ENCODE data around the gene ARID1B. TPM values are rescaled to one million over a fixed set of nuclear protein-coding genes. Genes with fewer than 3 reads are reported as not detected.
A peak's percentile ranks its signal among the peaks of the same experiment; 100 is the strongest.

ARID1B gene
- total RNA-seq, 1 donor from 2014 or later, result 155 TPM

DNA sequence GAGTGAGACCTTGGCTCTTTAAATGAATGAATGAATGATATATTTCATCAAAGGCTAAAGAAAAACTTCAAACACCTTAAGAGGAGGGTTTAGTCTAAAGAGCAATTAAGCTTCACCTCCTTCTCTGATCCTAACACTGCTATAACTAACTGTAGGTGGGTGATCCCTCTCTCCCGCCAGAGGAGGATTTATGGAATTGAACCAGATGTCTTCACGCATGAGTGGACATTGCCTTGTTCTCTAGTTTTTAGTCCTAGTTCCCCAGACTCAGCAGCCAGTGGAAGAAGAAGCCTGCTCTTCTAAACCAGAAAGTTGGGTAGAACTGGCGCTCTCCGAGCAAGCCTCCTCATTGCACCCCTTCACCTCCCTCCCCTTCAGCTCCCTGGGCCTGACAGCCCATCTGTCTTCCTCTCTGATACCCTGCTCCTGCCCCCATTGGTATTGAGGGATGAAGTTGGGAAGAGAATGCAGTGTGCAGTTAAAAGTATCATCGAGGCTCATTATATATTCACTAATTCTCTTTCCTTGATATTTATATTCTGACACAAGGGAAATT is 142.7 kb downstream of the ARID1B start:
- Mint-ChIP-seq H3K27ac (peak overlapping the region; percentile 40), H3K4me3 (no peak overlapping the region), H3K27me3 (ENCODE audit: low read depth) (no peaks in the 10 kb centered on the region), H3K9me3 (no peaks in the 10 kb centered on the region), H3K36me3 (no peaks in the 10 kb centered on the region), H3K4me1 (peaks cover 13% of the 10 kb centered on the region)
- TF ChIP-seq, protein P1, sequence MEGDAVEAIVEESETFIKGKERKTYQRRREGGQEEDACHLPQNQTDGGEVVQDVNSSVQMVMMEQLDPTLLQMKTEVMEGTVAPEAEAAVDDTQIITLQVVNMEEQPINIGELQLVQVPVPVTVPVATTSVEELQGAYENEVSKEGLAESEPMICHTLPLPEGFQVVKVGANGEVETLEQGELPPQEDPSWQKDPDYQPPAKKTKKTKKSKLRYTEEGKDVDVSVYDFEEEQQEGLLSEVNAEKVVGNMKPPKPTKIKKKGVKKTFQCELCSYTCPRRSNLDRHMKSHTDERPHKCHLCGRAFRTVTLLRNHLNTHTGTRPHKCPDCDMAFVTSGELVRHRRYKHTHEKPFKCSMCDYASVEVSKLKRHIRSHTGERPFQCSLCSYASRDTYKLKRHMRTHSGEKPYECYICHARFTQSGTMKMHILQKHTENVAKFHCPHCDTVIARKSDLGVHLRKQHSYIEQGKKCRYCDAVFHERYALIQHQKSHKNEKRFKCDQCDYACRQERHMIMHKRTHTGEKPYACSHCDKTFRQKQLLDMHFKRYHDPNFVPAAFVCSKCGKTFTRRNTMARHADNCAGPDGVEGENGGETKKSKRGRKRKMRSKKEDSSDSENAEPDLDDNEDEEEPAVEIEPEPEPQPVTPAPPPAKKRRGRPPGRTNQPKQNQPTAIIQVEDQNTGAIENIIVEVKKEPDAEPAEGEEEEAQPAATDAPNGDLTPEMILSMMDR (IDR thresholded peaks at IDR 0.05; ENCODE audit: unreplicated experiment), result no peak
- DNase-seq (ENCODE audit: low spot score in 2 of 2, unreplicated experiment in 2 of 2), result no peak

DNA sequence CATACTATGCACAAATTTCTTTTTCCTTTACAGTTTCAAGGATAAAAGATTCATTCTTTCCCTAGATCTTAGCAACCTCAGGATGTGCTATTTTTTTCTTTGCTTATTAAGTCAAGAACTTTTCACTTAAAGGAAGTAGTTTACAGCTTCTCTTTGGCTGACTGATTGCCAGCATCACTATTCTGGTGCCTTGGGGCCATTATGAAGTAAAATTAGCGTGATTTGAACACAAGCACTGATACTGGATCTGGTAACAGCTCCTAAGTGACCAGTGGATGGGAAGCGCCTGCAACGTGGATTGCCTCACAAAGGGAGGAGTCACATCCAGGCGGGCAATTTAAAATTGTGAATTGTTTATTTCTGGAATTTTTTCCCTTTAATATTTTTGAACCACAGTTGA is 147.1 kb downstream of the ARID1B start:
- Mint-ChIP-seq H3K27me3 (ENCODE audit: low read depth) (no peaks in the 10 kb centered on the region), H3K4me3 (no peak overlapping the region), H3K9me3 (no peaks in the 10 kb centered on the region), H3K27ac (no peak overlapping the region), H3K36me3 (no peaks in the 10 kb centered on the region), H3K4me1 (peaks cover 16% of the 10 kb centered on the region)
- TF ChIP-seq, protein P1 (IDR thresholded peaks at IDR 0.05; ENCODE audit: unreplicated experiment), result no peak
- DNase-seq (ENCODE audit: low spot score in 2 of 2, unreplicated experiment in 2 of 2), result no peak

DNA sequence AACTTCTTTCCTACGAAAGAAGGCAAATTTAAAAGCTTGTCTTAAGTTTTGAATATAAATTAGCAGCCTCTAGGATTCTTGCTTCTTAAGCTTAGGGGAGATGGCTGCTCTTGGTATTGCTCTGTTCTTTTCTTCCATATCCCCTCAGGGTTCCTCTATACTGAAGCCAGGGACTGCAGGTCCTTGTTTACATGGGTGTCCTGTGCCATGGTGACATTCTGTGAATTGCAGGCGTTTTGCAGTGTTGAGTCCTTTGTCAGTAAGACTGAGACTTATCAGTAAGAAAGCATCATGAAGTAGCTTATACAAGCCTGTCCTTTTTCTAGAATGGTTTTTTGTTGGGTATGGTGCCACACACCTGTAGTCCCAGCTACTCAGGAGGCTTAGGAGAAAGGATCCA is 147.8 kb downstream of the ARID1B start:
- no peaks in the 10 kb centered on the region for H3K27me3 Mint-ChIP-seq (ENCODE audit: low read depth)
- H3K36me3 Mint-ChIP-seq, result peaks cover 5% of the 10 kb centered on the region
- peaks cover 16% of the 10 kb centered on the region for H3K4me1 Mint-ChIP-seq
- no peak overlapping the region for H3K4me3 Mint-ChIP-seq
- peak overlapping the region; percentile 13 for H3K27ac Mint-ChIP-seq
- TF ChIP-seq, protein P1 (IDR thresholded peaks at IDR 0.05; ENCODE audit: unreplicated experiment), result no peak
- no peaks in the 10 kb centered on the region for H3K9me3 Mint-ChIP-seq
- no peak for DNase-seq (ENCODE audit: low spot score in 2 of 2, unreplicated experiment in 2 of 2)

DNA sequence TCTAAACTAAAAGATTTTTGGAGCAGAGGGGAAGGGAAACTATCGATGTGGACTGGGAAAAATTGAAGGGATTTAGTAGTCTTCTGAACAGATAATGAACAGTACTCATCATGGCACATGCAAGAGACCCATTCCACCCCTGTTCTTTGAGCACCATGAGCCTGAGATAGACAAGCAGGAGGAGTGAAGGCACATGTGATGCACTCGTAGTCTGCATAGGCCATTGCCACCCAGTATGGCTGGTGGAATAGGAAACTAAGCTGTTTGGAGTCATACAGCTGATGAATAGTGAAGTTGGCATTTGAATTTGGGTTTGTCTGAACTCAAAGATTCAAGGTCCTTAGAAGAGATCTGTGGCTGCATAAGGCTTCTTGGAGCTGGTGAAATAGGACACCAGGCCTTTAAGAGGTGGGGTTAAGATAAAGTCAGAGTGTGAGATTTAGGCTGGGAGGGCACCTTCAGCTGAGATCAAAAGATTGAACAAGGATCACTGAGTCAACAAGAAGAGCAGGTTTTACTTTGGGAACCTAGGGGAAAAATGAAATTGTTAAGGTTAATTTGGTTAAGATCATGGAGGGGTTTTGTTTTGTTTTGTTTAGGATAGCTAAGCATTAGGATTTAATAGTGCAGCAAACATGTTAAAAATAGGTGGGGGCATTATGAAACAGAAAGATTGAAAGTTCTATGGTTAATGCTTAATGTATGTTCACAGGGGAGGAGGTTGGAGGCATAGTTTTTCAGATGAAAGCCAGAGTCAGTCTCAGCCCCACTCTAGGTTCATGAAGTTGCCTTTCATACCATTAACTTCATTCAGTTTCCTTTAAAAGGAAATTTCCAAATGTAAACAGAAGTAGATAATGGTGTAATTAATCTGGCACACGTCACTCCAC is 148.8 kb downstream of the ARID1B start:
- Mint-ChIP-seq H3K4me1 (peaks cover 16% of the 10 kb centered on the region), H3K27me3 (ENCODE audit: low read depth) (no peaks in the 10 kb centered on the region), H3K27ac (peak overlapping the region; percentile 81), H3K4me3 (no peak overlapping the region), H3K9me3 (peaks cover 4% of the 10 kb centered on the region), H3K36me3 (peaks cover 9% of the 10 kb centered on the region)
- TF ChIP-seq, protein P1 (IDR thresholded peaks at IDR 0.05; ENCODE audit: unreplicated experiment), result no peak
- DNase-seq (ENCODE audit: low spot score in 2 of 2, unreplicated experiment in 2 of 2), result no peak

DNA sequence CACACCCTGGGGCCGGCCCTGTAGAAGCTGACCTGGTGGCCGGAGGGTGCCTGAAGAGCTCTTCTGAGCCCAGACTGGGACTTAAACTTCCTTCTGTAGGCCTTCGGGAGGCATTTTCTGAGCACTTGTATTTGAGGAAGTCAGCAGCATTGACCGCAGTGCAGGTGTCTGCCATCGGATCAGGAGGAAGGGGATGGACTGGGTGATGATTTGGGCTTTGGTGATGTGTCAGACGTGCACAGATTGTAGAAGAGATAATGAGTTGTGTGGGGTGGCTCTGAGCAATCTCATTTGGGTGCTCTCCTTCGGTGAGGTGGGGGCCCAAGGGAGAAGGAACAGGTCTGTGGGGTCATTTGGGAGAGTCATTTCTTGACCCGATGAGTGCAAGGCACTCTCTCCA is 150.9 kb downstream of the ARID1B start:
- no peak for DNase-seq (ENCODE audit: low spot score in 2 of 2, unreplicated experiment in 2 of 2)
- Mint-ChIP-seq H3K4me3 (no peak overlapping the region), H3K9me3 (peaks cover 4% of the 10 kb centered on the region), H3K4me1 (peaks cover 24% of the 10 kb centered on the region), H3K27ac (no peak overlapping the region), H3K27me3 (ENCODE audit: low read depth) (no peaks in the 10 kb centered on the region), H3K36me3 (peaks cover 9% of the 10 kb centered on the region)
- TF ChIP-seq, protein P1 (IDR thresholded peaks at IDR 0.05; ENCODE audit: unreplicated experiment), result no peak
